Aorta (tissue), 5 donors: ENCODE data around the gene RGS3. TPM values are rescaled to one million over a fixed set of nuclear protein-coding genes. Genes with fewer than 3 reads are reported as not detected.
A peak's percentile ranks its signal among the peaks of the same experiment; 100 is the strongest.

Experiments used
- ATAC-seq: fragments of 200-7000 bp; cut with Tn5 transposase; one replicate; pipeline ENCODE4 v1.9.1; 2022; ENCODE audit warnings: moderate library complexity; ENCODE audit not compliant: low FRiP score
- DNase-seq, 2 donors: peaks; one replicate each; pipeline ENCODE4 v3.0.0-alpha.2; 2020
- H3K27ac ChIP-seq, 2 donors: one replicate each; pipeline ENCODE4 v1.5.1; 2013; ENCODE audit warnings: low read length in 2 of 2, mild to moderate bottlenecking in 2 of 2, moderate library complexity in 2 of 2, control low read depth in 1 of 2, inconsistent platforms in 1 of 2, low read depth in 1 of 2
- H3K27me3 ChIP-seq, 2 donors: one replicate each; pipeline ENCODE4 v1.6.1; 2013; ENCODE audit warnings: control low read depth in 1 of 2, low read length in 1 of 2, mild to moderate bottlenecking in 1 of 2, moderate library complexity in 1 of 2; ENCODE audit not compliant: insufficient read depth in 2 of 2, control insufficient read depth in 1 of 2
- H3K36me3 ChIP-seq, 2 donors: one replicate each; pipeline ENCODE4 v1.6.1; 2013; ENCODE audit warnings: control low read depth in 1 of 2, low read length in 1 of 2, mild to moderate bottlenecking in 1 of 2; ENCODE audit not compliant: insufficient read depth in 2 of 2, control insufficient read depth in 1 of 2
- H3K4me1 ChIP-seq, 2 donors: one replicate each; pipeline ENCODE4 v1.6.1; 2013; ENCODE audit warnings: low read length in 2 of 2, control low read depth in 1 of 2, mild to moderate bottlenecking in 1 of 2, moderate library complexity in 1 of 2; ENCODE audit not compliant: insufficient read depth in 2 of 2, control insufficient read depth in 1 of 2
- H3K4me3 ChIP-seq, 2 donors: one replicate each; pipeline ENCODE4 v1.5.1; 2013; ENCODE audit warnings: low read length in 2 of 2, control low read depth in 1 of 2, mild to moderate bottlenecking in 1 of 2
- H3K9me3 ChIP-seq: one replicate; pipeline ENCODE4 v1.6.1; 2013; ENCODE audit warnings: mild to moderate bottlenecking, low read length; ENCODE audit not compliant: control insufficient read depth
- WGBS, 2 donors: extraction: QIAGEN DNeasy Blood & Tissue Kit; methylation state at CpG; one replicate each; pipeline ENCODE4 v1.1.7; 2013; 5-methylcytosine and 5-hydroxymethylcytosine counted together
- intact Hi-C, 2 donors: fragments of 100-400 bp; cut with DNase I; formaldehyde crosslinking; loops; one replicate each; pipeline versions ENCODE4 v1.14.2 to v1.15.0; 2022
- polyA plus RNA-seq, 2 donors: library from polyadenylated mRNA; stranded (reverse); fragments of 200-250 nt; gene quantifications; one replicate each; pipeline ENCODE4 v1.2.3, GENCODE V29; 2013
- total RNA-seq, 2 donors: library from RNA; stranded (reverse); fragmentation: NEBNext Ultra II Directional; extraction: Animal tissue kit (Norgen Biotek cat#: 25700); gene quantifications; one replicate each; pipeline ENCODE4 v1.2.1, GENCODE V29; 2021
- donor health status: healthy with polysubstance abuse.
- donor health status: Bipolar disorder and iron deficiency.
- donor health status: DM: no; HTN: no; CAD: no.
- donor health status: DM: no; HTN: no; CAD: no.
- donor health status: DM: yes; HTN: yes; CAD: no.

Gene RGS3
- total and polyA plus RNA-seq, 4 donors, result 74.3 to 161 (median 149) TPM

DNA sequence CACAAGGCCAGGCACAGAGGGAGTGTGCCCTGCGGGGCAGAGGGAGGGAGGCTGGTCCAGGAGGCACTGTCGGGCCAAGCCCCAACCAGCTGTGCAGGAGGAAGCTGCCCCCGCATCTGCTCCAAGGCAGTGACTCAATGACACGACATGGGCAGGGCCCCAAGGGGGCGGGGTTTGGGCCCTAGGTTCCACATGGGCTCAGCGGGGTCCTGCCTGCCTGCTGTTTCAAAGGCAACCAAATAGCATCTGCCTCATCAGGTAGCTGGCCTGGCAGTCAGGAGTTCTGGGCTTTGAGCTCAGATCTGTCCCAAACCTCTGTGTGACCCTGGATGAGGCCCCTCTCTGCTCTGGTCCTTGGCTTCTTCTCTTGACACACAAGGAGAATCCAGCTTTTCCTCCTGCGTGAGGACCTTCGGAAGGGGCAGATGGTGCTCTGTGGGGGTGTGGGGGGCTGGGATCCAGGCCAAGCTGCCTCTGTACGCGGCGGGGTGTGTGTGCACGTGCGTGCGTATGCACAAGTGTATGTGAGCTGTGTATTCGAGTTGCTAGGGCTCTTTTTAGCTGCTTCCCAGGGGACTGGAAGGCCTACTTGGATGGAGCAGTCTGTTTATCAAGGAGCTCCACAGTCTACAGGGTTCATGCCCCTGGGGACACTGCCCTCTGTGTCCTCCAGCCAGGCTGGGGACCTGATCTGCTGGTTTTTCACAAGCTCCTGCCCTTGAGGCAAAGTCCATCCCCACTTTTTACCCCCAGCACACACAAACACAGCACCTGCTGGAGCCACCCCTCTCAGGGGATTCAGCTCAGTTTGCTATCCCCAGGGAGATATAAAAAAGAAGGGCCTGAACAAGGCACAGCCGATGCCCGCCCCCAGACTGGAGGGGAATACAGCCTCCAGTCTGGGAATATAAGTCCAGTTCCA lies 138.9 kb downstream of the RGS3 start:
- peak; percentile 94 to 97 for DNase-seq

DNA sequence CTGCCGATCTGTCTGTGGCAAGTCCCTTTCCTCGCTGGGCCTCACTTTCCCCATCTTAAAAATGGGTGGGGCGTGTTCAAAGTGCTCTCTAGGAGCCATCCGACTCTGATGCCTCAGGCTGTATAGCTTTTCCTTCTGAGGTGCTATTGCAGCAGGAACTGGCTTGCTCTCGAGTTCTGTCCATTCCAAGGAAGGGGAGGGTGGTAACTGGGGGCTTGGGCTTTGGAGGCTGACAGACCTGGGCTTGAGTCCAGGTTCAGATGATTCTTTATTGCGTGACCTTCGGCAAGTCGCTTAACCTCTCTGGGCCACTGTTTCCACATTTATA lies 139.5 kb downstream of the RGS3 start:
- no peak overlapping the region for H3K4me3 ChIP-seq
- peak overlapping the region; percentile 23 to 43 for H3K27ac ChIP-seq
- H3K27me3 ChIP-seq, result no peaks in the 10 kb centered on the region
- 61 to 64% methylated on average over 8 of the region's 8 CpGs for WGBS, 2 donors
- DNase-seq (no peak), ATAC-seq (no peak)
- H3K9me3 ChIP-seq, result no peaks in the 10 kb centered on the region
- H3K36me3 ChIP-seq, result no peaks in the 10 kb centered on the region
- H3K4me1 ChIP-seq, result peaks cover 2 to 14% of the 10 kb centered on the region in 2 donors
- intact Hi-C loops, result loop anchor here in 1 of 2 donors (2.0 kb wide), 1 partner anchor 18 kb away; no protein-coding TSS in a partner anchor

More for the DNA sequence above, 138.9 kb downstream of the RGS3 start:
- Histone ChIP-seq H3K27me3 (no peaks in the 10 kb centered on the region), H3K9me3 (no peaks in the 10 kb centered on the region), H3K4me3 (no peak overlapping the region), H3K27ac (peak overlapping the region; percentile 23 to 43), H3K36me3 (peaks cover 0 to 3% of the 10 kb centered on the region in 2 donors), H3K4me1 (peaks cover 2 to 14% of the 10 kb centered on the region in 2 donors)
- intact Hi-C loops, result loop anchor here in 1 of 2 donors (2.0 kb wide), 1 partner anchor 18 kb away; no protein-coding TSS in a partner anchor
- ATAC-seq, result peak; percentile 83
- WGBS, 2 donors, result 7% methylated on average over 17 of the region's 17 CpGs

DNA sequence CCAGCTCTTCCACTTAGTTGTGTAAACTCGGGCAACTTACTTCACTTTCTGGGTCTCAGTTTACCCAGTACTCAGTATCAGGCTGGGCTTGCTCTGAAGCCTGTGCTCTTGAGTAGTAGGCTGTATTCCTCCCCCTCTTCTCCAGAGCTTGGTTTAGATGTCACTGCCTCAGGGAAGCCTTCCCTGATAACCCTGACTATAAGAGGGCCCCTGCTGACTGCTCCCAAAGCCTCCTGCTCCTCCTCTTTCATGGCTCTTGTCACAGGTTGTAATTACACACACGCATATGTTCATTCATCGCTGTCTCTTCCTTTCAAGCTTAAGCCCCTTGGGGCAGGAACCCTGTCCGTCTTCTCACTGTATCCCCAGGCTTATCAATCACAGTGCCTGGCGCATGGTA lies 140.2 kb downstream of the RGS3 start:
- no peak overlapping the region for H3K4me3 ChIP-seq
- no peak overlapping the region for H3K27ac ChIP-seq
- H3K27me3 ChIP-seq, result no peaks in the 10 kb centered on the region
- no peaks in the 10 kb centered on the region for H3K36me3 ChIP-seq
- DNase-seq, result no peak
- ATAC-seq, result no peak
- 95 to 97% methylated on average over 5 of the region's 5 CpGs for WGBS, 2 donors
- H3K9me3 ChIP-seq, result no peaks in the 10 kb centered on the region
- intact Hi-C loops, result loop anchor here in 1 of 2 donors (2.0 kb wide), 1 partner anchor 17 kb away; no protein-coding TSS in a partner anchor
- H3K4me1 ChIP-seq, result peaks cover 0 to 14% of the 10 kb centered on the region in 2 donors

DNA sequence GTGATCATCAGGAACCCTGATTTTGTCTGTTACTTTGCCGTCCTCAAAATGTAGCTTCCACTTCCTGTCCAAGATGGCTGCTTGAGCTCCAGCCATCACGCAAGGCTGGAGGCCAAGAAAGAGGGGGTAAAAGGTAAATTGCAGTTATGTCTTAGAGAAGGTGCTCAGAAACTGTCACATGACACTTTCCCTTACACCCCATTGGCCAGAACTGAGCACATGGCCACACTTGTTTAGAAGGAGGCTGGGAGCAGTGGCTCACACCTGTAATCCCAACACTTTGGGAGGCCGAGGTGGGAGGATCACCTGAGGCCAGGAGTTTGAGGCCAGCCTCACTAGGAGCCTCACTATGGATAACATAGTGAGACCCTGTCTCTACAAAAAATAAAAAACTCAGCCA lies 140.9 kb downstream of the RGS3 start:
- Histone ChIP-seq H3K27ac (no peak overlapping the region), H3K4me1 (peaks cover 0 to 11% of the 10 kb centered on the region in 2 donors), H3K27me3 (no peaks in the 10 kb centered on the region), H3K9me3 (no peaks in the 10 kb centered on the region), H3K4me3 (no peak overlapping the region), H3K36me3 (no peaks in the 10 kb centered on the region)
- ATAC-seq (no peak), DNase-seq (no peak)
- intact Hi-C loops, result no loop called here
- 92 to 93% methylated on average over 3 of the region's 3 CpGs for WGBS, 2 donors

DNA sequence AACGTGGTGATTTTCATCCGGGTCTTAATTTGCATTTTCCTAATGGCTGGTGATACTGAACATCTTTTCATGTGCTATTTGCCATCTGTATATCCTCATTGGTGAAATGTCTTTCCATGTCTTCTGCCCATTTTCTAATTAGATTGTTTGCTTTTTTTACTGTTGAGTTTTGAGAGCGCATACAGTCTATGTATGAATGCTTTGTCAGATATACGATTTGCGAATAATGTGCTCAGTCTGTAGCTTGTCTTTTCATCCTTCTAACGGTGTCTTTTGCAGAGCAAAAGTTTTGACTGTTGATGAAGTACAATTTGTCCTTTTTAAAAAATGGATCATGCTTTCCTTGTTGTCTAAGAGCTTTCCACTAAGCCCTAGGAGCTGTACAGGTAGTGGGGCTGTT lies 143.0 kb downstream of the RGS3 start:
- intact Hi-C loops, result no loop called here
- Histone ChIP-seq H3K27me3 (no peaks in the 10 kb centered on the region), H3K4me1 (peaks cover 0 to 5% of the 10 kb centered on the region in 2 donors), H3K4me3 (no peak overlapping the region), H3K27ac (no peak overlapping the region), H3K9me3 (no peaks in the 10 kb centered on the region), H3K36me3 (no peaks in the 10 kb centered on the region)
- no peak for DNase-seq
- 79 to 80% methylated on average over 6 of the region's 6 CpGs for WGBS, 2 donors
- no peak for ATAC-seq

DNA sequence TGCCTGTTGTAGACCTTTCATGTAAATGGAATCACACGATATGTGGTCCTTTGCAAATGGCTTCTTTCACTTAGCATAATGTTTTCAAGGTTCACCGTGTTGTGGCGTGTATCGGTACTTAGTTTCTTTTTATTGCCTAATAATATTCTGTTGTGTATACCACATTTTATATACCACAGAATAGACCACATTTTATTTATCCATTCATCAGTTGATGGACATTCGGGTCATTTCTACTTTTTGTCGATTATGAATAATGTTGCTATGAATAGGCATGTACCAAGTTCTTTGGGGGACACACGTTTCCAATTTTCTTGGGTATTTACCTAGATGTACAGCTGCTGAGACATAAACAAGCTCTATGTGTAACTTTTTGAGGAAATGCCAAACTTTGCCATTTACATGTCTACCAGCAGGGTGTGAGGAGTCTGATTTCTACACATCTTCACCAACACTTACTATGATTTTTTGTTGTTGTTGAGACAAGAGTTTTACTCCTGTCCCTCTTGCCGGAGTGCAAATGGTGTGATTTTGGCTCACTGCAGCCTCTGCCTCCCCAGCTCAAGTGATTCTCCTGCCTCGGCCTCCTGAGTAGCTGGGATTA lies 144.7 kb downstream of the RGS3 start:
- H3K27ac ChIP-seq, result no peak overlapping the region
- WGBS, 2 donors, result 95 to 96% methylated on average over 9 of the region's 9 CpGs

DNA sequence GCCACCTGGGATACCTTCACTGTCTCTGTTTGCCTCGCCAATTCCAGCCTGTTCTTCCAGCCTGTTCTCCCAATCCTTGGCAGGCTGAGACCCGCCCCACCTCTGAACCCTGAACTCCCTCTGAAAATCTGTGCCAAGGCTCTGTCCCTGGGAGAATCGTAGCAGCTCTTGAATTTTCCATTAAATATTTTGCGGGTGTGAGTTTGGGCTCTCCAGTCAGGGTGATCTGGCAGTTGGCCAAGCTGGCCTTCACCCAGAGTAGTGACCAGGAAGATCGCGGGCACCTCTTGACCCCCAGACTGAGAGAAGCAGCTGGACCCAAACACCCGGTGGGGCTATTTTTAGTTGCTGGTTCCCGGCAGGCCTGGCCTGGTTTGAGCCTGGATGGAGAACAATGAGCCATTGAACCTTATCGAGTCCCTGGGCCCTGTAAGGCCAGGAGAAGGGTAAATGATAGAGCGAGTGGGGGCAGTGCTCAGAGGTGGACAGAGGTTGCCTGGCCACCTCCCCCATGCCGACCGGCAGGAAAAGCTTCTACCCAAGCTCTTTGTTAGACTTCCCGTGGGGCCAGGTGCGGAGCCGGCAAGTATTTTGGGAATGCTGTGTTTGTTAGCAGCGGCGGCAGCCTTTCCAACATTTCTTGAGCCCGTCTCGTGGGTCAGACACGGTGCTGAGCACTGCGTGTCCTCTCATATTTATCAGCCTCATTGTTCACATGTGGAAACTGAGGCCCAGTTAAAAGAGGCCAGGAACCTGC lies 146.2 kb downstream of the RGS3 start:
- Histone ChIP-seq H3K27me3 (no peaks in the 10 kb centered on the region), H3K36me3 (no peaks in the 10 kb centered on the region), H3K27ac (peak overlapping the region; percentile 36 to 94), H3K4me3 (no peak overlapping the region), H3K9me3 (no peaks in the 10 kb centered on the region), H3K4me1 (no peaks in the 10 kb centered on the region)
- intact Hi-C loops, result no loop called here
- ATAC-seq, result peak; percentile 84
- DNase-seq, result peak; percentile 92 to 95
- WGBS, 2 donors, result 13 to 16% methylated on average over 21 of the region's 21 CpGs

More for the DNA sequence above, 144.7 kb downstream of the RGS3 start:
- Histone ChIP-seq H3K4me3 (no peak overlapping the region), H3K4me1 (no peaks in the 10 kb centered on the region), H3K27me3 (no peaks in the 10 kb centered on the region), H3K9me3 (no peaks in the 10 kb centered on the region), H3K36me3 (no peaks in the 10 kb centered on the region)
- ATAC-seq (no peak), DNase-seq (no peak)
- intact Hi-C loops, result no loop called here

DNA sequence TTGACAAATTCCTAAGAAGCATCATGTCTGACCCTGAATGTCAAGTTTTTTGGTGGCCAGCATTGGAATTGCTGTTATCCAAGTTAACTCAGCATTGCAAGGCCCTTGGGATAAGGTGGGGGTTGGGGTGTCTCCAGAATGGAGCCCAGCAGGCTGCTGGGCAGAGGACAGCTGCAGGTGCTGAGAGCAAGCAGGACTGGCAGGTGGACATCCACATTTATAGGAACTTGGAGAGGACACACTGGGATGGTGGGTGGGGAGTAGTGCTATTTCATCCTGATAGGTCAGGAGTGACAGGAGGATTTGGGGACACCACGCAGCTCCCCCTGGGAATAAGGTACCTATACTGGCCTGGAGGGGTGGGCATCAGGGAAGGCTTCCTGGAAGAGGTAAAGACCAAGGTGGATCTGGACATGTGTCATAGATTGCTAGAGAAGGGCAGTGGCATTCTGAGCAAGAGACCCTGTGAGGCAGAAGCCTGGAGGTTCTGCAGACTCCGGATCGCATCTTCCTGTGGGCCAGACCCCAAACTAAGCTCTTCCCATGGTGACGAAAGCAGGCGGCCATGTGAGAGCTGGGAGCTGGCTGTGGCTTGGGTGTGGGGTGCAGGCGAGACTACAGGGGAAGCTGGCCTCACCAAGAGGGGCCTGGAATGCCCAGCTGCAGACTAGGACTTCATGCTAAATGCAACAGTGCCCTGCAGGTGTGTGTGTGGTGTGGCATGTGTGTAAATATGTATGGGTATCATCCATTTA lies 148.1 kb downstream of the RGS3 start:
- WGBS, 2 donors, result 94 to 96% methylated on average over 6 of the region's 6 CpGs
- DNase-seq (peak in 1 of 2 donors; percentile 47), ATAC-seq (no peak)
- Histone ChIP-seq H3K27ac (no peak overlapping the region), H3K4me3 (no peak overlapping the region), H3K27me3 (no peaks in the 10 kb centered on the region), H3K9me3 (no peaks in the 10 kb centered on the region), H3K36me3 (no peaks in the 10 kb centered on the region), H3K4me1 (no peaks in the 10 kb centered on the region)
- intact Hi-C loops, result no loop called here
